Right atrium auricular region (tissue), 2 donors: ENCODE data around the gene UBAP1L. TPM values are rescaled to one million over a fixed set of nuclear protein-coding genes. Genes with fewer than 3 reads are reported as not detected.
"Not testable (repeated sequence)": the region's sequence is repeated elsewhere in the genome, so short reads cannot be mapped to it uniquely, and the experiment has no call there.

Experiments used
- DNase-seq: peaks from one replicate; pipeline ENCODE4 v3.0.0-alpha.2; 2019; ENCODE audit warnings: low spot score
- H3K27ac ChIP-seq, 2 donors: fragments of 200-600 bp; sonication (generic); 1 replicate in 1 of 2; 2 replicates in 1 of 2; pipeline ENCODE4 v1.5.1; 2016 to 2019
- H3K27me3 ChIP-seq, 2 donors: fragments of 200-600 bp; sonication (generic); one replicate each; pipeline versions ENCODE4 v1.5.1 to v1.6.0; 2017 to 2019
- H3K36me3 ChIP-seq: fragments of 200-600 bp; sonication (generic); one replicate; pipeline ENCODE4 v1.5.1; 2016
- H3K4me1 ChIP-seq, 2 donors: fragments of 200-600 bp; sonication (generic); one replicate each; pipeline versions ENCODE4 v1.5.1 to v1.6.0; 2017 to 2019
- H3K4me3 ChIP-seq, 2 donors: fragments of 200-600 bp; sonication (generic); 1 replicate in 1 of 2; 2 replicates in 1 of 2; pipeline ENCODE4 v1.5.1; 2017 to 2019; ENCODE audit warnings: mild to moderate bottlenecking in 1 of 2, moderate library complexity in 1 of 2
- H3K9me3 ChIP-seq, 2 donors: fragments of 200-600 bp; sonication (generic); one replicate each; pipeline ENCODE4 v1.5.1; 2019
- CTCF ChIP-seq, 2 donors: fragments of 200-600 bp; sonication (generic); IDR thresholded peaks; one replicate each; pipeline ENCODE4 v1.5.1; 2019; ENCODE audit warnings: antibody characterized with exemption in 2 of 2
- total RNA-seq, 2 donors: library from RNA; depleted of rRNA; stranded (reverse); fragments of >200 nt; gene quantifications; one replicate each; pipeline ENCODE4 v1.1.0, GENCODE V29; 2016

The UBAP1L gene
- total RNA-seq, 2 donors from 2014 or later = 0.48 to 1.1 TPM

- no peak for DNase-seq
- Histone ChIP-seq H3K36me3 (peaks cover 32% of the 10 kb centered on the region), H3K9me3 (no peaks in the 10 kb centered on the region), H3K4me1 (peaks cover 0 to 23% of the 10 kb centered on the region in 2 donors), H3K4me3 (no peak overlapping the region), H3K27me3 (no peaks in the 10 kb centered on the region), H3K27ac (no peak overlapping the region)
- no peak for TF ChIP-seq CTCF (IDR thresholded peaks at IDR 0.05)
Measured at GRCh38 chr15:65097651-65098263, 17.2 kb downstream of the UBAP1L start.

GRCh38 chr15:65096481-65097385 lies 18.3 kb downstream of the UBAP1L start:
- TF ChIP-seq CTCF (IDR thresholded peaks at IDR 0.05) = no peak
- H3K36me3 ChIP-seq = peaks cover 27% of the 10 kb centered on the region
- DNase-seq = no peak
- H3K4me1 ChIP-seq = peaks cover 0 to 23% of the 10 kb centered on the region in 2 donors
- no peaks in the 10 kb centered on the region for H3K27me3 ChIP-seq
- H3K9me3 ChIP-seq = no peaks in the 10 kb centered on the region
- no peak overlapping the region for H3K4me3 ChIP-seq
- H3K27ac ChIP-seq = no peak overlapping the region

GRCh38 chr15:65095747-65096104 lies 19.3 kb downstream of the UBAP1L start:
- Histone ChIP-seq H3K9me3 (no peaks in the 10 kb centered on the region), H3K27ac (no peak overlapping the region), H3K4me3 (no peak overlapping the region), H3K36me3 (peaks cover 27% of the 10 kb centered on the region), H3K27me3 (no peaks in the 10 kb centered on the region), H3K4me1 (peaks cover 0 to 20% of the 10 kb centered on the region in 2 donors)
- TF ChIP-seq CTCF (IDR thresholded peaks at IDR 0.05) = no peak
- DNase-seq = no peak

- no peak for DNase-seq
- H3K36me3 ChIP-seq = peaks cover 27% of the 10 kb centered on the region
- no peak for TF ChIP-seq CTCF (IDR thresholded peaks at IDR 0.05)
- H3K4me1 ChIP-seq = peaks cover 0 to 24% of the 10 kb centered on the region in 2 donors
- H3K9me3 ChIP-seq = no peaks in the 10 kb centered on the region
- no peak overlapping the region for H3K27ac ChIP-seq
- no peaks in the 10 kb centered on the region for H3K27me3 ChIP-seq
- no peak overlapping the region for H3K4me3 ChIP-seq
Measured at GRCh38 chr15:65095011-65095746, 19.8 kb downstream of the UBAP1L start.

GRCh38 chr15:65094294-65094995 lies 20.6 kb downstream of the UBAP1L start:
- no peak for DNase-seq
- peak overlapping the region in 1 of 2 donors; percentile 3 for H3K27ac ChIP-seq
- no peak for TF ChIP-seq CTCF (IDR thresholded peaks at IDR 0.05)
- H3K36me3 ChIP-seq = peaks cover 20% of the 10 kb centered on the region
- no peak overlapping the region for H3K4me3 ChIP-seq
- H3K4me1 ChIP-seq = peaks cover 0 to 31% of the 10 kb centered on the region in 2 donors
- H3K27me3 ChIP-seq = no peaks in the 10 kb centered on the region
- no peaks in the 10 kb centered on the region for H3K9me3 ChIP-seq

GRCh38 chr15:65093793-65094170 lies 21.2 kb downstream of the UBAP1L start:
- peaks cover 0 to 38% of the 10 kb centered on the region in 2 donors for H3K4me1 ChIP-seq
- not testable (repeated sequence) for H3K27me3 ChIP-seq, DNase-seq, H3K4me3 ChIP-seq, H3K27ac ChIP-seq, H3K9me3 ChIP-seq
- peaks cover 13% of the 10 kb centered on the region for H3K36me3 ChIP-seq
